ENCODE measurements around the gene FOXK2.
"Not testable (repeated sequence)": the region's sequence is repeated elsewhere in the genome, so short reads cannot be mapped to it uniquely, and the experiment has no call there.

Gene FOXK2

DNA sequence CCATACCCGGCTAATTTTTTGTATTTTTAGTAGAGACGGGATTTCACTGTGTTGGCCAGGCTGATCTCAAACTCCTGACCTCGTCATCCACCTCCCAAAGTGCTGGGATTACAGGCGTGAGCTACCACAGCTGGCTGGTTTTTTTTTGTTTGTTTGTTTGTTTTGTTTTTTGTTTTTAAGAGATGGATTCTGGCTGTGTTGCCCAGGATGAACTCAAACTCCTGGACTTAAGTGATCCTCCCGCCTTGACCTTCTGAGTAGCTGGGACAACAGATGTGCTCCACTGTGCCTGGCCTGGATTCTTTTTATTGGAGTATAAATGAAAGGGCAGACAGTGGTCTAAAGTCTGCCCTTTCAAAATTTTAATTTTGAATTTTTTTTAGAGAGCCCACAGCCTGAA lies 44.7 kb downstream of the FOXK2 start:
- DNase-seq (ENCODE audit: low read depth) = no peak

DNA sequence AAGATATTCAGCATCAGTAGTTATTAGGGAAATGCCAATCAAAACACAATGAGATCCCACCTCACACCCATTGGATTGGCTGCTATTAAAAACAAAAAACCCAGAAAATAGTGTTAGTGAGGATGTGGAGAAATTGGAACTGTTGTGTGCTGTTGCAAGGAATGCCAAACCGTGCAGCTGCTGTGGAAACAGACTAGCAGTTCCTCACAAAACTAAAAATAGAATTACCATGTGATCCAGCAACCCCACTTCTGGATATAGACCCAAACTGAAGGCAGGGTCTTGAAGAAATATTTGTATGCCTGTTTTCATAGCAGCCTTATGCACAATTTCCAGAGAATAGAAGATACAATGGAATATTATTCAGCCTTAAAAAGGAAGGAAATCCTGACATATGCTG lies 46.0 kb downstream of the FOXK2 start:
- no peak for DNase-seq (ENCODE audit: low read depth)

DNA sequence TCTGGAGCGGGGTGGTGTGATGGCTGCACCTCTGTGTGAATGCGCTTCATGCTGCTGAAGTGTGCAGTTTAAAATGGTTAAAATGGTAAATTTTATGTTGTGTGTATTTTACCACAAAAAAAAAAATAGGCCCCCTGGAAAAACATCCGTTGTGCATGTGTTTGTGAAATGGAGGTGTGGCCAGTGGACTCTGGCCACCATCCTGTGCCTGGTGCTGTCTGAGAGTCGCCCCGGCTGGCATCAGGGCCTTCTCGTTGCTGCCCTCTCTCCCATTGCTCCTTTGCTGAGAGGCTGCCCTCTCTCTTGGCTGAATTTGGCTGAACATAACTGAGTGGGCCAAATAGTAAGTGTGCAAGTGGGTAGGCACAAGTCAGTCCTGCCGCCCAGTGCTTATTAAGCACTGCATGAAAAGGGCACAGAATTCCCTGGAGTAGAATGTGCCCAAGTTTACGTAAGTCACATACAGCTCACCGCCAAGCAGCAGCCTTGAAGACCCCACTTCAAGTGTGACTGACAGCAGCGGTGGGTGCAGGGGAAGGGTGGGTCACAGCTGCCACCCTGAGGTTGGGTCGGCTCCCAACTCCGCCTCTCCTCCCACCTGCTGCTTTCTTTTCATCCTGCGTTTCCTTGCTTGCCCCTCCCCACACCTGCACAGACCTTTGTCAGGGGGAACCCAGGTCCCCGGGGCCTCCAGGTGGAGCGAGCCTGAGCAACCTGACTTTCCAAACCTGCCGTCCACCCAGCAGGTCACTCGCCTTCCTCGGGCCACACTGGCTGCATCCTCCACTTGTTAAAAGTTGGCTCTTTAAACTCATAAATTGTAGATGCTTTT lies 46.8 kb downstream of the FOXK2 start:
- DNase-seq (ENCODE audit: low read depth) = no peak

DNA sequence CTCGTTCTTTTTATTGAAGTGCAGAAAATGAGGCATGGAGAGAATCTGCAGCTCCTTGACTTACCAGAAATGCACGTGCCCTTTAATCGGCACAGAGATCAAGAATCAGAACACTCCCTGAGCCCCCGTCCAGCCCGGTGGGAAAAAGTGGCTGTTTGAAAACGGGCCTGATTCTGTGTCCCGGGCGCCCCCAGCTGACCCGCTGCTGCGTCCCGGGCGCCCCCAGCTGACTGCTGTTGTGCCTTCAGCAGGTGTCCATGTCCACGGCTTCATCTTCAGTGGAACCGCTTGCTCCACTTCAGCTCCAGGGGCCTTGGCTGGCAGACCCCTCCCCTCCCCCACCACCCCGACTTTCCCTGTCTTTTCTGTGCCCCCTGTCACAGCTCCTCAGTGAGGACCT lies 47.8 kb downstream of the FOXK2 start:
- DNase-seq (ENCODE audit: low read depth) = no peak

DNA sequence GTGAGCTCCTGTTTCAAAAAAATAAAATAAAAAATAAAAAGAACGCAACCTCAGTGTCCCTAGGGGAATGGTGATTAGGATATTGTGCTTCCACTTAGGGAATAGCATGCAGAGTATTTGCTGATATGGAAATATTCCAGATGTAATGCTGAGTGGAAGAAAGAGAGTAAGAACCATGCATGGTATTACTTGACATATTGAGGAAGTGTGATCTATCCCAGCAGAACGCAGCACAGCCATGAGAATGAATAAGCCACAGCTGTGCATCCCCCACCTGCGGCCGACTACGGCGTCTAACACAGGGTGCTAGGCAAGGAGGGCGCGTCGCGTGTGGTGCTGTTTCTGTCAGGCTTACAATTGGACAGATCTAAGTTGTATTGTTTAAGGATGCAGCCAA lies 49.5 kb downstream of the FOXK2 start:
- DNase-seq (ENCODE audit: low read depth) = no peak

DNA sequence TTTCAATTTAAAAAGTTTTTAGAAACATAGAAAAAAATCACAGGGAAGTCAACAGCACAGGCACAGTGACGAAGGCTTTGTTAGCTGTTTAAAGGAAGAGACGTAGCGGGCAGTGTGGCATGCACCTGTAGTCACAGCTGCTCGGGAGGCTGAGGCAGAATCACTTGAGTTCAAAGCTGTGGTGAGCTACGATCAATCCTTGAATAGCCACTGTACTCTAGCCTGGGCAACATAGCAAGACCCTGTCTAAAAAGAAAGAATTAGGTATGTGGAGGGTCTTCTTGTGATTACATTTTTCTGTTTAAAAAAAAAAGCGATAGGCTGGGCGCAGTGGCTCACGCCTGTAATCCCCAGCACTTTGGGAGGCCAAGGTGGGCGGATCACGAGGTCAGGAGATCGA lies 50.1 kb downstream of the FOXK2 start:
- DNase-seq (ENCODE audit: low read depth) = no peak

DNA sequence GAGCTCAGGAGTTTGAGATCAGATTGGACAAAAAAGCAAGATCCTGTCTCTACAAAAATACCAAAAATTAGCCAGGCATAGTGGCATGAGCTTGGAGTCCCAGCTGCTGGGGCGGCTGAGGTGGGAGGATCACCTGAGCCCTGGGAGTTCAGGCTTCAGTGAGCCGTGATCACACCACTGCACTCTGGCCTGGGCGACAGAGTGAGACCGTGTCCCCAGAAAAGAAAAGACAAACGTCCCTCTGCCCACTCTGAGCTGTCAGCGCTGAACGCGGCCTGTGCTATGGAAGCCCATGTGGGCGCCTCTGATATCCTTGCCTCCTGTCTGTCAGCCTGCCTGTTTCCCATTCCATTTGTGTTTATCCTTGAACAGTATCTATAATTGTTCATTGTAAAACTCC lies 50.7 kb downstream of the FOXK2 start:
- no peak for DNase-seq (ENCODE audit: low read depth)

DNA sequence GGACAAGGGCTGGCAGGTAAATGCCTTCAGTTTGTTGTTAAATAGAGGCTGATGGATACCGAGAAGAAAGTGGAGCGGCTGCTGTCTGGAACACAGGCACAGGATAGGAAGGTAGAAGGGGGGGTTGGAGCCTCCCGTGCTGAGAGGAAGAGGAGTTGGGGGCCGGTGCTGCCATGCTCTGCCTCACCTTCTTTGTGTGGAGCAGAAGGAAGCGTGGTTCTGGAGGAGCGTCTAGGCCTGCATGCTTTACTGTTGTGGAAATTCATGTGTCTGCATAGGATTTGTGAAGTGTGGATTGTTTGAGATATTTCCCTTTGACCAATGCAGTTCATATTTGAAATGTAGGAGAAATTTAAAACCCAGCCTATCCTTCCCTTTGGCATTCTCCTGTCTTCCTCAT lies 52.3 kb downstream of the FOXK2 start:
- DNase-seq (ENCODE audit: low read depth) = no peak

DNA sequence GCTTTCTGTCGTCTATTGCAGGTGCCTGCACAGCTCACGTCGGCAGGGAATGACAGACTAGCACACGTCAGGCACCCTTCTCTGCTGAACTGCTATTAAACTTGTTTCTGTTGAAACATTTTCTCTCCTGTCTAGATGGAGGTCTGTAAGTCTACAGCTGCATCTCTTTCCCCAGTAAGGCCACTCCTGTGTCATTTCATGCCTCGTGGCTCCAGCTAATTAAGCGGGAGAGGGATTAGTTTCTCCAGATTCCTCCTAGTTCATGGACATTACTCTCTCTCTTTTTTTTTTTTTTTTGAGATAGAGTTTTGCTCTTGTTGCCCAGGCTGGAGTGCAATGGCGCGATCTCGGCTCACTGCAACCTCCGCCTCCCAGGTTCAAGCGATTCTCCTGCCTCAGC lies 54.5 kb downstream of the FOXK2 start:
- DNase-seq (ENCODE audit: low read depth) = no peak

DNA sequence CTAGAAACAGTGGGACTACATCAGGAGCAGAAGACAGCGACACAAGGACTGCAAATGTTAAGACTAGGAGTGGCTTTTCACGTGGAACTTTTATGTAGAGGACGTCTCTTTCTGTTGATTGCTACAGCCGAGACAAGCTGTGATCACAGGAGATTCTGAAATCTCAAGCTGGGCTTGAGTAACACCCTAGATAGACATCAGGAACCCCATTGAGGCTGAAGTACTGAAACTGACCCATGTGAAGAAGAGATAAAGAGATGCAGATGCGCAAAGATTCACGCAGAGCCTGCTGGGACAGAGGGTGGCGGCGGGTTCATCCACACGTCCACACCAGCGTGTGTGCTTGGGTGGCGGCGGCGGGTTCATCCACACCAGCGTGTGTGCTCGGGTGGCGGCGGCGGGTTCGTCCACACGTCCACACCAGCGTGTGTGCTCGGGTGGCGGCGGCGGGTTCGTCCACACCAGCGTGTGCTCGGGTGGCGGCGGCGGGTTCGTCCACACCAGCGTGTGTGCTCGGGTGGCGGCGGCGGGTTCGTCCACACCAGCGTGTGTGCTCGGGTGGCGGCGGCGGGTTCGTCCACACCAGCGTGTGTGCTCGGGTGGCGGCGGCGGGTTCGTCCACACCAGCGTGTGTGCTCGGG lies 56.2 kb downstream of the FOXK2 start:
- DNase-seq (ENCODE audit: low read depth) = not testable (repeated sequence)

DNA sequence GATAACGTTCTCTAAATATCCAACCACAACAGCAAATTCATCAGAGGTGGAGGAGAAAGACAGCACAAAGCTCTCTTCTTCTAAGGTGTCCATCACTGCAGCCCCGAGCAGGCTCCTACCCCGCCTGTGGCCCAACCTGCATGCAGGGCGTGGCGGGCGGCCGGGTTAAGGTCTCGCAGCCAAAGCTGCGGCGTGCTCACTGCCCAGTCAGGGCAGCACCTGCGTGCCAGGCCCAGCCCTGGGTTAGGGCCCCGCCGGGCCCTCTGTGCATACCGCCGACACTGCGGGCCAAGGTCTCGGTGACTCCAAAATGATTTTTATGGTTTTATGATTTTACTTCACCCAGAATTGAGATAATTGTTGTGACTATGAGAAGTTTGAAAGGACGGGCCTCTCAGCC lies 57.8 kb downstream of the FOXK2 start:
- DNase-seq (ENCODE audit: low read depth) = no peak

DNA sequence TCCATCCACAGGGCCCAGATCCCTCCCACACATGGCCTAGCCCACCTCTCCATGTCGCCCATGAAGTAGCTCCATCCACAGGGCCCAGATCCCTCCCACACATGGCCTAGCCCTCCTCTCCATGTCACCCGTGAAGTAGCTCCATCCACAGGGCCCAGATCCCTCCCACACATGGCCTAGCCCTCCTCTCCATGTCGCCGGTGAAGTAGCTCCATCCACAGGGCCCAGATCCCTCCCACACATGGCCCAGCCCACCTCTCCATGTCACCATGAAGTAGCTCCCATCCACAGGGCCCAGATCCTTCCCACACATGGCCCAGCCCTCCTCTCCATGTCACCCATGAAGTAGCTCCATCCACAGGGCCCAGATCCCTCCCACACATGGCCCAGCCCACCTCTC lies 60.4 kb downstream of the FOXK2 start:
- not testable (repeated sequence) for DNase-seq (ENCODE audit: low read depth)

DNA sequence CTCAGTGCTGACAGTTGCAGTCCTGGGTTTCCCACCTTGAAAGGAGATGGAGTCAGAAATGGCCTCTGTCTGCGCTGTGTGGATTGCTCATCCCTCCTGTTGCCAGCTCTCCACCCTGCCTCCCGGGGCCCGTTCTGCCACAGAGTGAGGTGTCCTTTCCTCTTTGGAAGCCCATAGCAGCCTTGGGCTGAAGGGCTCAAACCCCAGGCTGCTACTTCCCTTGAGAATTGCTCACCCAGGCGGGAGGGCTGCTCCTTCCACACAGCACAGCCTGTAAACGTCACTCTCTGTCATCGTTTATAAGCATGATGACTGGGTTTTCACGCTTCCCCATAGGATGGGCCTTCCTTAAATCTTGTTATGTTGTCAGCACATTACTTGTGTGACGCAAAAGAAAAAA lies 62.7 kb downstream of the FOXK2 start:
- DNase-seq (ENCODE audit: low read depth) = no peak

DNA sequence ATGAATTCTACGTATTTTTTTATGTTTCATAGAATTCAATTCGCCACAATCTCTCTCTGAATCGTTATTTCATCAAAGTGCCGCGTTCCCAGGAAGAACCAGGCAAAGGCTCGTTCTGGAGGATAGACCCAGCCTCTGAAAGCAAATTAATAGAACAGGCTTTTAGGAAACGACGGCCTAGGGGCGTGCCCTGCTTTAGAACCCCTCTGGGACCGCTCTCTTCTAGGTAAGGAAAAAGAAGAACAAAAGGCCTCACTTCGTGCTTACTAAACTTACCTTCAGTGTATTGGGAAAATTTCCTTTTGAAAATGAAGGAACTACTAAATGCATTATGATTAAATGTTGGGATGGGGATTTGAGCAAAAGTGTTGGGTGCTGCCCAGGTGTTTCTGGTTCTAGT lies 63.2 kb downstream of the FOXK2 start:
- DNase-seq (ENCODE audit: low read depth) = no peak

DNA sequence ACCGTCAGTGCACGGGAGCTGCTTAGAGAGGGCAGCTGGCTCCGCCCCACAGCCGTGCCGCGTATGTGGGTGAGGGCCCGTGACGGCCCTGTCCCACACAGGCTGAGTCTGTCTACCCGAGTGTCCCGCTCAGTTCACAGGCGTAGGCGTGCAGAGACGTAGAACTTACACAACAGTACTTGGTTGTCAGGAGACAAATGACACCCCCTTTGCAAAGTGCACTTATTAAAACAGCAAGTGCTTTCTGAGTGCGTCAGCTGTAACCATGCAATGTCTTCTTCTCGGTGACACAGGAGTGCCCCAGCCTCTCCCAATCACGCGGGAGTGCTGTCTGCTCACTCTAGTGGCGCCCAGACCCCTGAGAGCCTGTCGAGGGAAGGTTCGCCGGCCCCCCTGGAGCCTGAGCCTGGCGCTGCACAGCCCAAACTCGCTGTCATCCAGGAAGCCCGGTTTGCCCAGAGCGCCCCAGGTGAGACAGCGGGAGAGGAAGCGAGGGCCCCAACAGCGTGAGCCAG lies 64.2 kb downstream of the FOXK2 start:
- DNase-seq (ENCODE audit: low read depth) = no peak

DNA sequence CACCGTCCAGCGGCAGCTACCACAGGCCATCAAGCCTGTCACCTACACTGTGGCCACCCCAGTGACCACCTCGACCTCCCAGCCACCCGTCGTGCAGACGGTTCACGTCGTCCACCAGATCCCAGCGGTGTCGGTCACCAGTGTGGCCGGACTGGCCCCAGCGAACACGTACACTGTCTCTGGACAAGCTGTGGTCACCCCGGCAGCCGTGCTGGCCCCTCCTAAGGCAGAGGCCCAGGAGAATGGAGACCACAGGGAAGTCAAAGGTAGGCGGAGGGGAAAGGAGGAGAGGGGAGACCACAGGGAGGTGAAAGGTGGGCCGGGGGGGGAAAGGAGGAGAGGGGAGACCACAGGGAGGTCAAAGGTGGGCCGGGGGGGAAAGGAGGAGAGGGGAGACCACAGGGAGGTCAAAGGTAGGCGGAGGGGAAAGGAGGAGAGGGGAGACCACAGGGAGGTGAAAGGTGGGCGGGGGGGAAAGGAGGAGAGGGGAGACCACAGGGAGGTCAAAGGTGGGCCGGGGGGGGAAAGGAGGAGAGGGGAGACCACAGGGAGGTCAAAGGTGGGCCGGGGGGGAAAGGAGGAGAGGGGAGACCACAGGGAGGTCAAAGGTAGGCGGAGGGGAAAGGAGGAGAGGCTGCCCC lies 66.5 kb downstream of the FOXK2 start:
- DNase-seq (ENCODE audit: low read depth) = not testable (repeated sequence)

DNA sequence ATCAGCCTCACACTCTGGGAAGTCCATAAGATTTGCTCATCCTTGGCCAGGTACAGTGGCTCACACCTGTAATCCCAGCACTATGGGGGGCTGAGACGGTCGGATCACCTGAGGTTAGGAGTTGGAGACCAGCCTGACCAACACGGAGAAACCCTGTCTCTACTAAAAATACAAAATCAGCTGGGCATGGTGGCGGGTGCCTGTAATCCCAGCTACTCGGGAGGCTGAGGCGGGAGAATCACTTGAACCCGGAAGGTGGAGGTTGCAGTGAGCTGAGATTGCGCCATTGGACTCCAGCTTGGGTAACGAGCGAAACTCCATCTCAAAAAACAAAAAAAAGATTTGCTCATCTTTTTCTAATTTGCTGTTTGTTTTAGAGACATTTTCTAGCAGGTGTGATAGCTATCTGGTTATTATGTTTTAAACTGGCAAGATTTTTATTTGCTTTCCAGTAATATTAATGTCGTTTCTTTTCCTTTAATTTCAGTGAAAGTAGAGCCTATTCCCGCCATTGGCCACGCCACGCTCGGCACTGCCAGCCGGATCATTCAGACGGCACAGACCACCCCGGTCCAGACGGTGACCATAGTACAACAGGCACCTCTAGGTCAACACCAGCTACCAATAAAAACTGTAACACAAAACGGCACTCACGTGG lies 67.2 kb downstream of the FOXK2 start:
- DNase-seq (ENCODE audit: low read depth) = no peak

DNA sequence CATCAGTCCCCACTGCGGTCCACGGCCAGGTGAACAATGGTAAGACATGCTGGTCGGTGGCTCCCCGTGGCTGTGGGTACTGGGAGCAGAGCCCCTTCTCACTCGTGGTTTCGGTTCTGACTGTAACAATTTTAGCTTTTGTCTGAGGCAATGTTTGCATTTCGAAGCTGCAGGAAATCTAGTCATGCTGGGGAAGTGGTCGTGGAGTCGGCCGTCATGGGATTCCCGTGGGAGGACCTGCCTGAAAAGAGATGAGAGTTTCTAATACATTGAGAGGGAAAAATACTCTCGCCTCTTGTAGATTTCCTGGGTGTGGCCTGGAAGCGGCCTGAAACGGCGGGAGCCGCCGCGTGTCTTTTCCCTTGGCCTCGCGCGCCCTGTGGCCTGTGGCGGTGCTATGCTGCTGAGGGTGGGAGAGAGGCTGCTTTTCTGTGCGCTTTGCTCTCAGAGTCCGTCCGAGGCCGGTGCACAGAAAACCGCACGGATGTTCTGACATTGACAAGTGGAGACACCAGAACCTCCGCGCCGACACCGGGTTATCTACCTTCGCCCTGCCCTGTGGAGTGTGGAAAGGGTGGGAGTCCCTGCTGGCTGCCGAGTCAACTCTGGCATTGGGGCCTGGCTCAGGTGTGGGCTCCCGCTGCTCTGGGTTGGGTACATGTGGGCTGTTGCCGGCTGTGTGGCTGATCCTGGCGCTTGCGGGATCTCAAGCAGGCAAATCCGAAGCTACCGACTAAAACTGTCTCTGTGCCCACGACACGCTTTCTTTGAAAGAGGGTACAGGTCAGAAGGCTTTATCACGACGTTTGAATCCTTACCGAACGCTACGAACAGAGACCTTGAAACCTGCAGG lies 67.9 kb downstream of the FOXK2 start:
- no peak for DNase-seq (ENCODE audit: low read depth)

DNA sequence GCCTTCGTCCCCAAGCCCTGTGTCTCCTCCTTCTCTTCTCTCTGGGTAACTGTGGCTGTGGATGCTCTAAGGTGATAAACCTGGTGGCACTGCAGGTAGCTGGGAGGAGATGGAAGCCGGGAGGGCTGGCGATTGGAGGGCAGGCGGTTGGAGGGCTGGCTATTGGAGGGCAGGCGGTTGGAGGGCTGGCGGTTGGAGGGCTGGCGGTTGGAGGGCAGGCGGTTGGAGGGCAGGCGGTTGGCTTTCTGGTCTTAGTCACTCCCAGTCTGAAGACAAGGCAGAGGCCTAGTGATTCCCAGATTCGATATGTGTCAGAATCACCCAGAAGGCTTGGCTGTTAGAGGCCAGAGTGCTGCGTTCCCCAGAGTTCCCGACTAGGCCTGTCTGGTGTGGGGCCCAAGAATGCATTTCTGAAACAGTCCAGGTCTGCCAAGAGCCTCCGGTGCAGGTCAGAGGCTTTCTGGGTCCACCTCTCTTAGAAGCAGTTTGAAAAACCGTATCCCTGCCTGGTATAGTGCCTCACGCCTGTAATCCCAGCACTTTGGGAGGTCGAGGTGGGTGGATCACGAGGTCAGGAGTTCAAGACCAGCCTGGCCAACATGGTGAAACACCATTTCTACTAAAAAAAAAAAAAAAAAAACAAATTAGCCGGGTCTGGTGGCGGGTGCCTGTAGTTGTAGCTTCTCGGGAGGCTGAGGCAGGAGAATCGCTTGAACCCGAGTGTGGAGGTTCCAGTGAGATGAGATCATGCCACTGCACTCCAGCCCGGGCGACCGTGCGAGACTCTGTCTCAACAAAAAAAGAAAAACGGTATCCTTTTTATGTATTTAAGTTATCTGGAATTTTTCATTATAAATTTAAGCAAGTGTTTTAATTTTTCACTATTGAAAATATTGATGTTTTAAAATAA lies 69.0 kb downstream of the FOXK2 start:
- DNase-seq (ENCODE audit: low read depth) = no peak

DNA sequence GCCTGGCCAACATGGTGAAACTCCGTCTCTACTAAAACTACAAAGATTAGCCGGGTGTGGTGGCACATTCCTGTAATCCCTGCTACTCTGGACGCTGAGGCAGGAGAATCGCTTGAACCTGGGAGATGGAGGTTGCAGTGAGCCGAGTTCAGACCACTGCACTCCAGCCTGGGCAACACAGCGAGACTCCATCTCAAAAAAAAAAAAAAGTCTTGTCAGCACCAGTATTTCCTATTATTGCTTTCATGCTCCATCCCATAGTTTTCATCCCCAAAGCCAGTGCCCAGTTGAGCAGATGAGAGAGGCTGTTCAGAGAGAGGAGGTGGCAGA lies 70.3 kb downstream of the FOXK2 start:
- no peak for DNase-seq (ENCODE audit: low read depth)

DNA sequence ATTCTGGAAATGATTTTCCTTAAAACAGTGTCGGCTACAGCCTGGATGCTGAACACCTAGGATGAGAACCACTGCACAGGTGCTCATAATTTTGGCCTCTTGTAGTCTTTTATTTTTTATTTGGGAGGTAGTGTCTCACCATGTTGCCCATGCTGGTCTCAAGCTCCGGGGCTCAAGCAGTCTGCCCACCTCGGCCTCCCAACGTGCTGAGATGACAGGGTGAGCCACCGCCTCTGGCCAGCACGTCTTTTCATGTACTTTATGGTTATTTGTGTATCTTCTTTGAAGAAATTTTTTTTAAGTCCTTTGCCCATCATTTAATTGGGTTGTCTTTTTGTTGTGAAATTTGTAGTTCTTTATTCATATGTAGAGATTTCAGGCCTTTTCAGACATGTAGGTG lies 70.7 kb downstream of the FOXK2 start:
- no peak for DNase-seq (ENCODE audit: low read depth)

Data from stimulated activated CD8-positive, alpha-beta memory T cell treated with anti-CD3 and anti-CD28 coated beads, Interleukin-15, amount 100 ng/mL, for 1 hour (primary cell).